Loucy (cell line): ENCODE results near the gene ILF2.

Source experiments
- H2AFZ ChIP-seq: fragments of 200-600 bp; sonication (generic); 2 replicates; pipeline ENCODE4 v1.6.0; 2016; ENCODE audit warnings: antibody characterized with exemption, mild to moderate bottlenecking, low read length, moderate library complexity
- H3F3A ChIP-seq: fragments of 200-600 bp; 2 replicates; pipeline ENCODE4 v1.6.0; 2016; ENCODE audit warnings: antibody characterized with exemption, low read depth, mild to moderate bottlenecking
- H3K27me3 ChIP-seq: fragments of 200-600 bp; sonication (generic); 2 replicates; pipeline ENCODE4 v1.6.1; 2014; ENCODE audit warnings: low read length, mild to moderate bottlenecking; ENCODE audit not compliant: insufficient read depth, poor library complexity, severe bottlenecking
- H3K36me3 ChIP-seq: fragments of 200-600 bp; sonication (generic); 2 replicates; pipeline ENCODE4 v1.6.1; 2016; ENCODE audit warnings: low read length; ENCODE audit not compliant: insufficient read depth
- H3K4me1 ChIP-seq: fragments of 200-600 bp; sonication (generic); 2 replicates; pipeline ENCODE4 v1.5.1; 2014; ENCODE audit warnings: low read length, mild to moderate bottlenecking; ENCODE audit not compliant: insufficient read depth, poor library complexity, severe bottlenecking
- H3K4me2 ChIP-seq: fragments of 200-600 bp; sonication (generic); 2 replicates; pipeline ENCODE4 v1.6.0; 2014; ENCODE audit warnings: antibody characterized with exemption, low read length, low read depth, mild to moderate bottlenecking; ENCODE audit not compliant: poor library complexity, severe bottlenecking
- H3K4me3 ChIP-seq: fragments of 200-600 bp; sonication (generic); 2 replicates; pipeline ENCODE4 v1.5.1; 2014; ENCODE audit warnings: low read length, mild to moderate bottlenecking, mixed read lengths; ENCODE audit not compliant: poor library complexity, severe bottlenecking
- H3K79me2 ChIP-seq: fragments of 200-600 bp; sonication (generic); 2 replicates; pipeline ENCODE4 v1.6.1; 2014; ENCODE audit warnings: low read length; ENCODE audit not compliant: insufficient read depth
- H3K9ac ChIP-seq: fragments of 200-600 bp; sonication (generic); 2 replicates; pipeline ENCODE4 v1.6.0; 2014; ENCODE audit warnings: mild to moderate bottlenecking, low read depth, low read length, moderate library complexity; ENCODE audit not compliant: poor library complexity, severe bottlenecking
- H3K9me2 ChIP-seq: fragments of 200-600 bp; sonication (generic); replicated peaks from 2 replicates; pipeline ENCODE4 v1.6.1; 2016; ENCODE audit warnings: low read depth, low read length, mixed read lengths
- H3K9me3 ChIP-seq: fragments of 200-600 bp; sonication (generic); 2 replicates; pipeline ENCODE4 v1.6.1; 2014; ENCODE audit warnings: mild to moderate bottlenecking, antibody characterized with exemption, low read length, low read depth; ENCODE audit not compliant: insufficient read depth
- H4K20me1 ChIP-seq: fragments of 200-600 bp; sonication (generic); 2 replicates; pipeline ENCODE4 v1.6.0; 2014; ENCODE audit warnings: antibody characterized with exemption, low read length, mild to moderate bottlenecking; ENCODE audit not compliant: insufficient read depth, poor library complexity, severe bottlenecking
- EZH2phosphoT487 ChIP-seq: fragments of 200-600 bp; IDR thresholded peaks from 2 replicates; pipeline ENCODE4 v1.6.1; 2018; ENCODE audit warnings: antibody characterized with exemption, mild to moderate bottlenecking, moderate library complexity, borderline replicate concordance
- TF ChIP-seq, protein P1 (sequence below): fragments of 200-600 bp; sonication (generic); conservative IDR thresholded peaks from 2 replicates; pipeline ENCODE4 v1.5.1; 2014; ENCODE audit warnings: mild to moderate bottlenecking, antibody characterized with exemption, low read length

The ILF2 gene

DNA sequence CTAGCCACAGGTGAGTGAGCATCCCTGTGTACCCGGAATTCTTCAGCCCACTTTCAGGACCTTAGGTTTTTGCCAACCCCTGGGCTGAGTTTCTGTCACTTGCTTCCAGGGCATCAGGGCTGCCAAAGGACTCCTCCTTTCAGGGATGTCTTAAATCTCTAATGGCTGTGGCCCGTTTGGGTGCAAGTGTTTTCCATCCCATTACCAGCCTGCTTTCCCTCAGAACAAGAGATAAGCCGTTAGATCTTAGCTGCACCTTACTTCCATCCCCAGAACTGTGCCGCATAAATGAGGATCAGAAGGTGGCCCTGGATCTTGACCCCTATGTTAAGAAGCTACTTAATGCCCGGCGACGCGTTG lies 11.6 kb downstream of the ILF2 start:
- Histone ChIP-seq H3K9ac (peak overlapping the region; percentile 75), H3F3A (peaks cover 24% of the 10 kb centered on the region), H3K79me2 (peaks cover 39% of the 10 kb centered on the region), H3K36me3 (peaks cover 33% of the 10 kb centered on the region), H4K20me1 (peaks cover 36% of the 10 kb centered on the region), H2AFZ (peak overlapping the region; percentile 95), H3K9me2 (no peaks in the 10 kb centered on the region), H3K4me3 (peak overlapping the region; percentile 88), H3K27me3 (no peaks in the 10 kb centered on the region), H3K4me2 (peak overlapping the region; percentile 95), H3K9me3 (no peaks in the 10 kb centered on the region), H3K4me1 (no peaks in the 10 kb centered on the region)
- TF ChIP-seq EZH2phosphoT487, result no peak
- TF ChIP-seq, protein P1, sequence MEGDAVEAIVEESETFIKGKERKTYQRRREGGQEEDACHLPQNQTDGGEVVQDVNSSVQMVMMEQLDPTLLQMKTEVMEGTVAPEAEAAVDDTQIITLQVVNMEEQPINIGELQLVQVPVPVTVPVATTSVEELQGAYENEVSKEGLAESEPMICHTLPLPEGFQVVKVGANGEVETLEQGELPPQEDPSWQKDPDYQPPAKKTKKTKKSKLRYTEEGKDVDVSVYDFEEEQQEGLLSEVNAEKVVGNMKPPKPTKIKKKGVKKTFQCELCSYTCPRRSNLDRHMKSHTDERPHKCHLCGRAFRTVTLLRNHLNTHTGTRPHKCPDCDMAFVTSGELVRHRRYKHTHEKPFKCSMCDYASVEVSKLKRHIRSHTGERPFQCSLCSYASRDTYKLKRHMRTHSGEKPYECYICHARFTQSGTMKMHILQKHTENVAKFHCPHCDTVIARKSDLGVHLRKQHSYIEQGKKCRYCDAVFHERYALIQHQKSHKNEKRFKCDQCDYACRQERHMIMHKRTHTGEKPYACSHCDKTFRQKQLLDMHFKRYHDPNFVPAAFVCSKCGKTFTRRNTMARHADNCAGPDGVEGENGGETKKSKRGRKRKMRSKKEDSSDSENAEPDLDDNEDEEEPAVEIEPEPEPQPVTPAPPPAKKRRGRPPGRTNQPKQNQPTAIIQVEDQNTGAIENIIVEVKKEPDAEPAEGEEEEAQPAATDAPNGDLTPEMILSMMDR, result no peak

DNA sequence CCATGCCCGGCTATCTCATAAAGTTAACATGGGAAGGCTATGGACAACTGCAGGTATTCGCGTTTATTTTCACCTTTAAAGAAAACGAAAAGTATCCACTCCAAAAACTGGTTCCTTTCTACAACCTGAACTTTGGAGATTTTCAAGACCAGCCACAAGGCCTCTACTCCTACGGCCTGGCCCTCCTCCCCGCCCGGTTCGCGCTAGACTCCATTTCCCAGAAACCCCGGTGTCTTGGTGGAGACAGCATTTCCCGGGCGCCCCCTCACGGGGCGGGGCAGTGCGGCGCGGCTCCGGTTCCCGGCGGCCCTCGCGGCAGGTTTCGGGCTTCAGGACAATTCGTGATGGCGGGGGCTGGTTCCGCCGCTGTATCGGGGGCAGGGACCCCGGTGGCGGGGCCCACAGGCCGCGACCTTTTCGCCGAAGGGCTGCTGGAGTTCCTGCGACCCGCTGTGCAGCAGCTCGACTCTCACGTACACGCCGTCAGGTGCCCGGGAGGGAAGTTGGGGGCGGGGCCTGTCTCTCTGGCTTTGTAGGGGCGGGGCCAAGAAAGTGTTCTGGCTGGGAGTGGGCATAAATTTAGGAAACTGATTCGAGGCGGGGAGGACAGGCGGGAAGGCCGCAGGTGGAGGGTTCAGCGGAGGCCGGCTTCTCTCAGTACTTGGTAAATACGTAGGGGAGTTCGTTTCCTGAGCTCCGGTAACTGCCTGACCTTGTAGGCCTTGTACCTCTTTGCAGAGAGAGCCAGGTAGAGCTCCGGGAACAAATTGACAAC lies 12.2 kb downstream of the ILF2 start, which contains the start of gene SNAPIN:
TSS of gene SNAPIN (plus strand) at position 304 of the 775 bp plus-strand sequence. CDS start at position 345, 41 bp downstream.
- Histone ChIP-seq H3K79me2 (peaks cover 35% of the 10 kb centered on the region), H3K4me1 (no peaks in the 10 kb centered on the region), H3K9me2 (no peaks in the 10 kb centered on the region), H3K4me2 (peak within 1 kb of the TSS; percentile 95), H2AFZ (peak within 1 kb of the TSS; percentile 95), H3K4me3 (peak within 1 kb of the TSS; percentile 88), H4K20me1 (peaks cover 31% of the 10 kb centered on the region), H3F3A (peaks cover 23% of the 10 kb centered on the region), H3K9me3 (no peaks in the 10 kb centered on the region), H3K27me3 (no peaks in the 10 kb centered on the region), H3K36me3 (peaks cover 28% of the 10 kb centered on the region), H3K9ac (peak within 1 kb of the TSS; percentile 75)
- no peak for TF ChIP-seq EZH2phosphoT487
- TF ChIP-seq, protein P1, result no peak

DNA sequence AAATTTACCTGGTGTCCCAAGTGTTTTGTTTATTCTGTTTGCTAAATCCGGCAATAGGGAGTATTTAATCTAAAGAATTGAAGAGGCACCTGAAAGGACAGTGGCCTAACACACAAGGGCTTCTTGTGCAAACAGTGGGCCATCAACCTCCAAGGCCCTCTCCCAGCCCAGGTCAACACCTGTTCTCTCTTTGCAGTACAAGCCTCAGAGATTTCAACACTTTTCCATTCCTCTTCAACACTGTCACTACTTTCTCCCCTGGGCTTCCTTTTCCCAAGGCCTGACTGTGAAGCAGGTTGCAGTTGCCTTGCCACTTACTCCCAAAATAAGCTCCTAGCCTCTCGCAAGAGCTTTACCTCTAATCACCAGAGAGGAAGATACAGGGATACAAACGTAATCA lies 15.5 kb downstream of the ILF2 start:
- peaks cover 7% of the 10 kb centered on the region for H4K20me1 ChIP-seq
- no peaks in the 10 kb centered on the region for H3F3A ChIP-seq
- peaks cover 12% of the 10 kb centered on the region for H3K79me2 ChIP-seq
- H2AFZ ChIP-seq, result no peak overlapping the region
- no peaks in the 10 kb centered on the region for H3K27me3 ChIP-seq
- no peaks in the 10 kb centered on the region for H3K9me2 ChIP-seq
- H3K36me3 ChIP-seq, result no peaks in the 10 kb centered on the region
- no peak overlapping the region for H3K9ac ChIP-seq
- H3K9me3 ChIP-seq, result no peaks in the 10 kb centered on the region
- TF ChIP-seq, protein P1, result no peak
- TF ChIP-seq EZH2phosphoT487, result no peak
- H3K4me3 ChIP-seq, result no peak overlapping the region
- no peaks in the 10 kb centered on the region for H3K4me1 ChIP-seq
- H3K4me2 ChIP-seq, result no peak overlapping the region
